GM18858 (cell line): Measurements from ENCODE around the gene ATRN.
"Not testable (repeated sequence)": the region's sequence is repeated elsewhere in the genome, so short reads cannot be mapped to it uniquely, and the experiment has no call there.

Experiments
- ATAC-seq: cut with Tn5 transposase; IDR thresholded peaks from one replicate; pipeline ENCODE4 v1.9.1; 2021; ENCODE audit not compliant: unreplicated experiment

ATRN gene

DNA sequence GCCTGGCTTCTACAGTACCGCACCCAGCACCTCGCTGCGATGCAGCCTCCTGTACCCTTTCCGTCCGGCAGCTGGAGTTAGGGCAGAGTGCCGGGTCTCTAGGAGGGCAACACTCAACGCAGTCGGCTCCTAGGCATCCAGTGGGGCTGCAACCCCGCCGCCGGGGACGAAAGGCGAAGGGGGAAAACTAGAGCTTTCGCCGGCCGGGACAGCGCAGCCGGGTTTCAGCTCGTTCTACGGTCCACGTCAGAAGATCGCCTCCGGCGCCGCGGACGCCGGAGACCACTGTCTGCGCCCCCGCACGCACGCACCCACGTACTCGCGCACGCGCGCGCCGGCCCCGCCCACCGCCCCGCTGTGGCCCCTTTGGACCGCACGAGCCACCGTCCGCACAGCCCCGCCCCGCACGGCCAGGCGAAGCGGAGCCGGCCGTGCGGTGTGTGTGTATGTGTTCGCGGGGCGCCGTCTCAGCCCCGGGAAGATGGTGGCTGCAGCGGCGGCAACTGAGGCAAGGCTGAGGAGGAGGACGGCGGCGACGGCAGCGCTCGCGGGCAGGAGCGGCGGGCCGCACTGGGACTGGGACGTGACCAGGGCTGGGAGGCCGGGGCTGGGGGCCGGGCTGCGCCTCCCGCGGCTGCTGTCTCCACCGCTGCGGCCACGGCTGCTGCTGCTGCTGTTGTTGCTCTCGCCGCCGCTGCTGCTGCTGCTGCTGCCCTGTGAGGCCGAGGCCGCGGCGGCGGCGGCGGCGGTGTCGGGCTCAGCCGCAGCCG, at the start of gene ATRN:
Gene ATRN, plus strand, starts transcription at position 392 of the 770 bp plus-strand sequence. Its CDS starts 90 bp downstream, at position 482.
- ATAC-seq = peak; percentile 60

DNA sequence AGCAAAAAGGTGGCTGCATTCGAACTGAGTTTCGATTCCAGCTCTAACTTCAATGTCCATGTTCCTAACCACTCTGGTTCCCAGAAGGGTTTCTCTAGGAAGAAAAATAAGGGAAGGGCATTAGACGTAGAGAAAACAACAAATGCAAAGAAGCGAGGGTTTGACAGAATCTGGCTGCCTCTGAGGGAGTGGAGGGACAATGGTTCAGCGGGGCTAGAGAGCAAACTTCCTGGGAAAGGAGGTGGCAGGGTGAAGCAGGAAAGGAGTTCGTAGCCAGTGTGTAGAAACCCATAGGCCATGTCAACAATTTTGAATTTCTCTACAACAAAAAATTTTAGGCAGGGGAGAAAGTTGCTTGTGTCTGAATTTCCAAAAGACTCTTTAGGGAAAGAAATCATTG, 48.8 kb upstream of the ATRN start:
- ATAC-seq = no peak

DNA sequence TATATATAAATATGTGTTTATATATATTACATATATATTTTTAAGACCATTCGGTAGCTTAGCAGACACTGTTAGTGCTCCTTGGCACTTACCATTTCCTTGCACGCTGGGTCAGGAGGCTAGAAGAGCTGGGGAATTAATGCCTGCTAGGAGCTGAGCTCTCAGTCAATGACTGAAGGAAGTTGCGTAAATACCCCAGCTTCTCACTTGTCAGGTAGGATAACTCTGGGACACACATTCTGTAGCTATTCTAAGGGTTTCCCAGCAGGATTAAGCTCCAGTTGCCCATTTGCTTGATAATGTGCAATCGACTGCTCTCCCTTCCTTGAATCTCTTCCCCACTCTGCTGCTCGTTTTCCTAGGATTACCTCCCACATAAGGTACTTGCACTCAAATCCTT, 47.7 kb upstream of the ATRN start:
- ATAC-seq = no peak

DNA sequence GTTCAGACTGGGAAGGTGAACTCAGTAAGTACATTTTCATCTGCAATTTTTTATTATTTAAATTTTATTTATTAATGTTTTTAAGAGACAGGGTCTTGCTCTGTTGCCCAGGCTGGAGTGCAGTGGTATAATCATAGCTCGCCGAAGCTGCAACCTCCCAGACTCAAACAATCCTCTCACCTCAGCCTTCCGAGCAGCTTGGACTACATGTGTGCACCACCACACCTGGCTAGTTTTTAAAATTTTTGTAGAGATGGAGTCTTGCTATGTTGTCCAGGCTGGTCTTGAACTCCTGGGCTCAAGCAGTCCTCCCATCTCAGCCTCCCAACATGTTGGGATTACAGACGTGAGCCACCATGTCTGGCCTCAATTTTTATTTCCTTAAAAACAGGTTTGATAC, 44.1 kb upstream of the ATRN start:
- ATAC-seq = not testable (repeated sequence)

DNA sequence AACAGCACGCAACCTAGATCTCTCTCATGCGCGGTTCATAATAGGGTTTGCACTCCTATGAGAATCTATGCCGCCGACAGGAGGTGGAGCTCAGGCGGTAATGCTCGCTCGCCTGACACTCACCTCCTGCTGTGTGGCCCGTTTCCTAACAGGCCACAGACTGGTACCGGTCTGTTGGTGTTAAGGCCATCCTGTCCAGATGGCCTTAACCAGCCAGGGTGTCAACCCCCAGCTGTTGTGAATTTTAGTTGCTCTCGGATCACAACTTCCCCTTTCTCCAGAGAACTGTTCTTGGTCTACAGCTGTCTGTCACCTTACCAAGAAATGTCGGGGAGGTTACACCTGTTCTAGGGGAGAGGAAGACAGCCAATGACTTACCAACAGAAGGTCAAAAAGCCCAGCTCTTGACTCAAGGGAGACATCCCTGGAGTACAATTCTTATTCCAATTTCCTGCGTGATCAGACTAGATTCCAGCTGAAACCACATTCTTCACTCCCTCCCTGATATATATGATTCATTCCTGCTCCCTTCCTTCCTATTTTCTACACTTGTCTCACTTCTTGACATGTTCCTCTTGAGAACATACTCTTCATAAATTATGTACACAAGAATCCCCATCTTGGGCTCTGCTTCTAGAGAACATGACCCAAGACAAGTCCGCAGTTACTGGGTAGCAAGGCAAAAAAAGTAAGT, 40.3 kb upstream of the ATRN start:
- ATAC-seq = peak; percentile 74

DNA sequence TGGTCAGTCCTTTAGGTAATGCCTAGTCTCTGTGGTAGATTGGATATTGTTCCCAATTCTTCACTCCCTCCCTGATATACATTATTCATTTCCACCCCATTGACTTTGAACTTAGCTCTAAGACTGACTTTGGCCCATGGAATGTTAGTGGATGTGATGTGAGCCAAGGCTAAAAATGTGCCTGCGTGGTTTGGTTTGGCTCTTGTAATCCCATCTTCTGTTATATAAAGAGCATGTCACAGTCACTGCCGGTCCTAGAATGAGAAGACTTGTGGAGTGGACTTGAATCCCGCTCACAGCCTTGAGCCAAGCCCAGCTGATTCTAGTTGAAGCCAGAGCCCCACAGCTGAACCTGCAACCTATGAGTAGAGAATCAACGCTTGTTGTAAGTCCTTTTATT, 39.7 kb upstream of the ATRN start:
- ATAC-seq = no peak

DNA sequence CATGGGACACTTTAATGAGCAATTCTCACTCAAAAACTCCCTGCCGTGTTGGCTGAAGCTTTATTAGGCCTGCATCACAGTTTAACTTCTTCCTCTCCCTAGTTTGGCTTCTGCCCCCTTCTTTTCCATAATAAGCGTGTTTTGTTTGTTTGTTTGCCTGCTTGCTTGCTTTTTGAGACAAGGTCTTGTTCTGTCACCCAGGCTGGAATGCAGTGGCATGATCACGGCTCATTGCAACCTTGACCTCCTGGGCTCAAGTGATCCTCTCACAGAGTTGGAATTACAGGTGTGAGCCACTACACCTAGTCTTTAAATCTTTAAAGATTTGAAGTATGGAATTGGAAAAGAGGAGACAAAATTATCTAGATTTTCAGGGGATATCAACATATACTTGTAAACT, 38.0 kb upstream of the ATRN start:
- ATAC-seq = no peak

DNA sequence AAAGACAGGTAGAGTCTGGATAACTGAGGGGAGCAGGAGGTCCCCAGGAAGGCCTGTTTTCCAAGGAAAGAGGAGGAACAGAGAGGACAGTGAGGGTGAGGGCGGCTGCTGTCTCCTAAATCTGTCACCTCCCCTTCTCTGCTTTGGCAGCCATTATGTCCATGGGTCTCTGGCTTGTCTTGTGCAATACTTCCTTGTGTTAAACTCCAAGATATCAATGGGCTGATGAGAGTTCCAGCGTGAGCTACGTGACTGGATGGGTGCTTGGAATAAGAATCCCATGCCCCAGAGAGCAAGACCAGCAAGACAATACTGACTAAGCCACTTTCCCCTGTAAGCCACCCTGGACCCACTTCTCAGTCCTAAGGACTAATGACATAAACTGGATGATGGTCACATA, 37.1 kb upstream of the ATRN start:
- ATAC-seq = no peak

DNA sequence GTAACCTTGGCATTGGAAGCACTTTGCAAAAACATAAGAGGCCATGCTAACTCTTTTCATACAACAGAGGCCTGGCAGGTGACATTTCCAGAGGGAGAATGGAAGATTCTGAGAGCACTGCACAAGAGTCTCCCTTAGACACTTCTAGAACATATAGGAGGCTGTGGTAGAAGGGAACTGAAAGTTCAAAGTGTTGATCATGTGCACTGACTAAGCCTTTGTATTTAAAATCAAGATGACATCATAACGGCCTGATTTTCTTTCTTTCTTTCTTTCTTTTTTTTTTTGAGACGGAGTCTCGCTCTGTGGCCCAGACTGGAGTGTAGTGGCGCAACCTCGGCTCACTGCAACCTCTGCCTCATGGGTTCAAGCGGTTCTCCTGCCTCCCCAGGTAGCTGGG, 36.6 kb upstream of the ATRN start:
- ATAC-seq = no peak

DNA sequence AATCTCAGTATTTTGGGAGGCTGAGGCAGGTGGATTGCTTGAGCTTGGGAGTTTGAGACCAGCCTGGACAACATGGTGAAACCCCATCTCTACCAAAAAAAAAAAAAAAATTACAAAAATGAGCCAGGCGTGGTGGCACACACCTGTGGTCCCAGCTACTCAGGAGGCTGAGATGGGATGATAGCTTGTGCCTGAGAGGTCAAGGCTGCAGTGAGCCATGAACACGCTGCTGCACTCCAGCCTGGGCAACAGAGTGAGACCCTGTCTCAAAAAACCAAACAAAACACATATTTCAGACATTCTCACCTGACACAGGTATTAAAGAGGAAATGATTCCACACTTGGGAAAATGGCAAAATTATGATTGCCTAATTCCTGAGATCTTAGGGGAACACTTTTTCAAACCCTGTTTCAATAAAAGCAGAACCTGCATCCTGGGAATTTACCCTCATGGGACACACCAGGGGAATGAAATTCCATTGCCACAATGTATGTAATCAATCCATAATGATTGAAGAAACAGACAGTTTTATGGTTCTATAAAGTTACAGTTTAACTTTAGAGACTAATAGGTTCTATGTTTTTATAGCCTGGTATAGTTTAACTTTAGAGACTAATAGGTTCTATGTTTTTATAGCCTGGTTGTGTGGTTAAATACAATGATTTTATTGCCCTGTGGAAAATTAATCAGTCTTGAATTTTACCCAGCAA, 33.8 kb upstream of the ATRN start:
- no peak for ATAC-seq

DNA sequence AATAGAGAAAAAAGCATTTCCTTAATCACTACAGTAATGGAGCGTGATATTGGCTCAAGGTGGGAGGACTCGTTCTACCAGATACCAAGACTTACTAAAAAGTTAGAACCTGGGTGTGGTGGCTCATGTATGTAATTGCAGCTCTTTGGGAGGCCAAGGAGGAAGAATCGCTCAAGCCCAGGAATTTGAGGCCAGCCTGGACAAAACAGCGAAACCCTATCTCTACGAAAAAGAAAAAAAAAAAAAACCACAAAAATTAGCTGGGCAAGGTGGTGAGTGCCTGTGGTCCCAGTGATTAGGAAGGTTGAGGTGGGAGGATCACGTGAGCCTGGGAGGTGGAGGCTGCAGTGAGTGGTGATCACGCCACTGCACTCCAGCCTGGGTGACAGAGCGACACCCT, 24.0 kb upstream of the ATRN start:
- no peak for ATAC-seq

DNA sequence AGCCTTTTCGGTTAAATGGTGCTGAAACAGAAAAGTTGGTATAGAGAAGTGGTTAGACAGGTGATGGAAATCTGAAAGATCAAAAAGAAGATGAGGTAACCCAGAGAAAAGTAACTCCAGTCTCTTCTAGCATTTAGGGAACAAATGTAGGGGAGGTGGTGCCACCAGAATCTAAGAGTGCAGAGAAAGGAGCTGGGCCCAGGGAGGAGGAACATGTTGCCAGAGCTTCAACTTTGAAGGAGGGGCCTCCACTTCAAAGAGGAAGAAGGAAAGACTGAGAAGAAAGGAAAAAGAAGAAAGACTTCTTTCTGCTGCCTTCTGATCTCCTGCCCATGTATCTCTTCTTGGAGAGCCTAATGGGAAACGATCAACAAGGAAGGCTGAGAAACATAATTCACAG, 23.5 kb upstream of the ATRN start:
- no peak for ATAC-seq

DNA sequence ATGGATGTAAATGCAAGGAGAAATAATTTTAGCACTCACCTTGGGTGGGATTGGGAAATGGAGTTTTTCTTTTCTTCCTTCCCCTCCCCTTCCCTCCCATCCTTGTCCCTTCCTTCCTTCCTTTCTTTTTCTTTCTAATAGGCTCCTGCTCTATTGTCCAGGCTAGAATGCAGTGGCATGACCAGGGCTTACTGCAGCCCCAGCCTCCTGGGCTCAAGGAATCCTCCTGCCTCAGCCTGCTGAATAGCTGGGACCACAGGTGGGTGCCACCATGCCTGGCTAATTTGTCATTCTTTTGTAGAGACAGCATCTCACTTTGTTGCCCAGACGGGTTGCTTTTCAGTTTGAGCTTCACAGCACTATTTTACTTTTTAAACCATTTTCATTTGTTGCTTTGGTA, 21.5 kb upstream of the ATRN start:
- ATAC-seq = no peak

DNA sequence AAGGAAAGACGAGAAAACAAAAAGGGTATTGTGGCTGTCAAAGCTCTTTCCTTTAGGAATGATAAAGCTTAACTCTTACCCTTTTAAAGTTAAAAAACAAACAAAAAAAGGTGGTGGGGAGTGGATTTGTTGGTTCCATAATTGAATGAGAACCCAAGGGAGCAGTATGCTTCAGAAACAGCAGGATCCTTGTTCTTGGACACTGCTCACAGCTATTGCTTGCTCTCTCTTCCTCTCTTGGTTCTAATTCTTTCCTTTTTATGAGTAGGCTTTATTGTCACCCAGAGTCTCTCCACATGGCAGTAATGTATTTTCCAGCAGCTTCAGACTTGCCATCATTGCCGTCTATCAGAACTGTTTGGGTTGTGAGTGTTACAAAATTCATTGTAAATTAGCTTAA, 18.7 kb upstream of the ATRN start:
- no peak for ATAC-seq

DNA sequence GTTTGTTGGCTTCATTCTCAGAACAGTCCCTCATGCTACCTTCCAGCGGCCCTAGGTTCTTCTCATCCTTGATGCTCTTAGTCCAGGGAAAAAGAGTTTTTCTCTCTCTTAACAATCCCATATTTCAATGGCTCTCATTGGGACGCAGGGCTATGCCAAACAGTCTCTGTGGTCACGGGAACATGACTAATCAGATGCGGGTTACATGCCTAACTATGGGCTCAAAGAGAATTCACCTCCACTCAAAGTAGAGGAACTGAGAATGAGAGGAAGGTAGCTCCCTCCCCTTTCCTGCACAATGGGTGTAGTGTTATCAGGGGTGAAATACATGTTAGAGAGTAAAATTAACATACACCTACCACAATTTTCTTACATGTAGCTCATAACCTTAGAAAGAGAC, 18.1 kb upstream of the ATRN start:
- no peak for ATAC-seq

DNA sequence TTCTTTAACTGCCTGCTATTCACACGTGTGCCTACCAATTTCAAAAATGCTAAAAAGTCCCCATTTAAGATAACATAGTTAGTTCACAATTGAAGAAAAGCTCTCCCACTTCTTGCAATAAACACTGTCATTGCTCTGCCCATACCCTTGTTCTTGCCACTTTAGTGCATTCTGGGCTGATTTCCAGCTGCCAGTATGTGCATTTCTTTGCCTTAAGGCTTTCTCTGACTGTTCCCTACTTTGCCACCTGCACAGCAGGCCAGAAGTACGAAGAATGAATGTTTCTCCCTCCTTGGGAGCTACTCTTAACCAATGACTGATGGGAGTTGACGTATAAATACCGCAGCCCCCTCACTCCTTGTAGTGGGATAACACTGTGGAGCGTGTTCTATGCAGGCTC, 16.0 kb upstream of the ATRN start:
- no peak for ATAC-seq

DNA sequence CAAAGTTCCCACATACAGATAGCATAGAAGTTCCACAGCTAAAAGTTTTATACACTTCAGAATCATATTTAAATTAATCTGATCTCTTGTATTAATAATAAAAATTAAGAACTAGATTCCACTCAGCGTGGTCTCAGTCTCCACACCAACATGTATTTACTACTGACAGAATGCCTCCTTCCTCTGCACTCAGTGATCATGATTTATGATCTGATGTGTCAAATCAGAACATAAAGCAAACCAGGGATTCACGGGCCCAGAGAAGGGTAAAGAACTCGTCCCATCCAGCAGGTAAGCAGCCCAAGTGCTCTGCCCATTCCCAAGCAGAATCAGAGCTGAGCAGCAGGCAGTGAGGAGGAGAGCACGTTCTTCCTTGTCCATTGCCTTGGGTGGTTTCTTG, 14.2 kb upstream of the ATRN start:
- ATAC-seq = no peak

DNA sequence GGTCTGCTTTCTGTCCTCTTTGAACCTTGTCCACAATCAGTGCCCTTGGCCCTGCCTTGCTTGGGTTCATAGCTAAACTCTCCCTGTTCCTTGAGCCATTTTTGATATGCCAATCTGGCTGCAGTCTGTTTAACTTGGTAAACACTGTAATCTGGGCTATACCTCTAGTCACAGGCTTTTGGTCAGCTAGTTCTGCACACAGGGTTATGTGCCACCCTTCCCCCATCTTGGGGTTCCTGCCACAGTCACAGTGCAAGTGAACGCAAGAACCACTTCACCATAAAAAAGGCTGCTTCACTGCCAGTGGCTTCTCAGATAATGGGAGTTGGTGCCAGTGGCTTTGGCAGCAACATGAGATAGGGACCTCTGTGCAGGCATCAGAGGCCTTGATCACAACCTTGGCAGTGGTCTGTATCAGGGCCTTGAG, 10.9 kb upstream of the ATRN start:
- no peak for ATAC-seq

DNA sequence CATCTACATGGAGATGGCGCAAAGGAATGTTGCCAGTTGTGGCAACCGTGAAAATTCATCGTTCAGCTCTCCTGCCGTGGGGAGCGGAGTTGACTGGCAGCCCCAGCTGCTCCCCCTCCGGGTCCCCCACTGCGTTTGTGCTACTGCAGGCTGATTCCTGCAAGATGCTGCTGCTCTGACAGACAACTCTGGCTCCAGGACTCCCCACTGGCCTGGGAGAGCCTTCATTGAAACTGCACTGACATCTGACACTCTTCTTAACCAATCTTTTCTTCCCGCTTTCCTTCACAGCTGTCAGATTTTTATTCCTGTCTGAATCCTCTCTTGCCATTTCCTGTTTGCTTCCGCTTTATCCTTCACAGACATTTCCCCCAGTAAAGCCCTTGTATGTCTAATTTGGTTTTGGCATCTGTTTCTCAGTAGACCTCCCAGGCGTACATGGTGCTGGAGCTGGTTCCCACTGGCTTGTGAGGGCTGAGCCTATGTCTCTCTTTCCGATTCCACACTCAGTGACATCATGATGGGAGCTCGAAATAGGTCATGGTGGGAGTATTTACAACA, 9.5 kb upstream of the ATRN start:
- no peak for ATAC-seq

DNA sequence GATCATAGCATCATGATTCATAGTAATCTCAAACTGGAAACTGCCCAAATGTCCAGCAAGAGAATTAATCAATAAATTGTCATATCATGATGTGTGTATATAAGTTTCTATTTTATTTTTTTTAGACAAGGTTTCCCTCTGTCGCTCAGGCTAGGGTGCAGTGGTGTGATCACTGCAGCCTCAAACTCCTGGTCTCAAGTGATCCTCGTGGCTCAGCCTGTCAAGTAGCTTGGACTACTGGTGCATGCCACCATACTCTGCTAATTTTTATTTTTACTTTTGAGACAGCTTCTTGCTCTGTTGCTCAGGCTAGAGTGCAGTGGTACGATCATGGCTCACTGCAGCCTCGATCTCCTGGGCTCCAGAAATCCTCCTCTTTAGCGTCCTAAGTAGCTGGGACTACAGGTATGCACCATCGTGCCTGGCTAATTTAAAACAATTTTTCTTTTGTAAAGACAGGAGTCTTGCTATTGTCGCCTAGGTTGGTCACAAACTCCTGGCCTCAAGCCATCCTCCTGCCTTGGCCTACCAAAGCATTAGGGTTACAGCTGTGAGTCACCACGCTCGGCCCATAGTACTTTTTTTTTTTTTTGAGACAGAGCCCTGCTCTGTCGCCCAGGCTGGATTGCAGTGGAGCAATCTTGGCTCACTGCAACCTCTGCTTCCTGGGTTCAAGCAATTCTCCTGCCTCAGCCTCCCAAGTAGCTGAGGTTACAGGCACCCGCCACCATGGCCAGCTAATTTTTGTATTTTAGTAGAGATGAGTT, 8.7 kb upstream of the ATRN start:
- ATAC-seq = no peak

DNA sequence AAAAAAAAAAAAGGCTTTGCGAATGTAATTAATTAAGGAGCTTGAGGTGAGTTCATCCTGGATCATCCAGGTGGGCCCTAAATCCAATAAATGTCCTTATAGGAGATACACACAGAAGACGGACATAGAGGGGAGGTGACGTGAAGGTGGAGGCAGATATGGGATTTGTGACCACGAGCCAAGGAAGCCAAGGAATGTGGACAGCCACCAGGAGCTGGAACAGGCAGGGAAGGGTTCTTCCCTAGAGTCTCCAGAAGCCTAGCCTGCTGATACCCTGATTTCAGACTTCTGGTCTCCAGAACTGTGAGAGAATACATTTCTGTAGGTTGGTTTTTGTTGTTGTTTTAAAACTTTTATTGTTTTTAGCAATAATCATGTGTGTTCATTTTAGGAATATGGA, 6.7 kb upstream of the ATRN start:
- no peak for ATAC-seq
